Astrocyte of the hippocampus (primary cell): Measurements from ENCODE around the gene SLC3A2.
"Not testable (repeated sequence)": the region's sequence is repeated elsewhere in the genome, so short reads cannot be mapped to it uniquely, and the experiment has no call there.

Experiments
- DNase-seq: peaks from one replicate; pipeline ENCODE4 v3.0.0; 2011; ENCODE audit warnings: low read depth, low spot score

Gene SLC3A2

GRCh38 chr11:62930666-62931065 lies 50.0 kb downstream of the SLC3A2 start:
- DNase-seq = no peak

- no peak for DNase-seq
Measured at GRCh38 chr11:62931499-62932278, 51.0 kb downstream of the SLC3A2 start.

DNA sequence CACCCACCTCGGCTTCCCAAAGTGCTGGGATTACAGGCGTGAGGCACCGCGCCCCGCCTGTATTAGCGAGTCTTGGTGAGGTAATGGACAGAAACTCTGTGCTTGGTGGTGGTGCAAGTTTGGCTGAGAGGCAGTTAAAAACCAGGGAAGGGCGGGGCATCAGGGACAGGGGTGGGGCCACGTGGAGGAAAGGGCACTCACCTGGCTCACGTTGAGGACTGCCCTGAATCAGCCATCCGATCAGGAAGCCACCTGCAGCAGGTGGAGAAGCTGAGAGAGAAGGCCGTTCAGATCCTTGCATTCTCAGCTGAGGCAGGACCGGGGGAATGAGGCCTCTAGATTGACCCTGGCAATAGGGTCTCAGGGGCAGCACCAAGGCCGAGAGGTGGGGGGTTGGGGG lies 52.6 kb downstream of the SLC3A2 start:
- DNase-seq = no peak

- no peak for DNase-seq
Measured at GRCh38 chr11:62933750-62934495, 53.2 kb downstream of the SLC3A2 start.

DNA sequence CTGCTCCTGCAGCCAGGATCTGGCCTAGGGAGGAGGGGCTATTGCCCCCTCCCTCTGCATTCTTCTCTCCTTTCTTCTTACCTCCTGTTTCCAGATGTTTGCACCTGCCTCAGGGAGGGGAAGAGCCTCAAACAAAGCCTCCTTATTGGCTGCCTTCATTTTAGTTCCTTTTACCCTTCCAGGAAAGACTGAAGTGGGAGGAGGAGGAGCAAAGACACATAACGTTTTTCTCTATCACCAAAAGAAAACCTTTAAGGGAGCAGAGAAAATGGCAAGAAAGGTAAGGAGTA lies 53.7 kb downstream of the SLC3A2 start:
- no peak for DNase-seq

GRCh38 chr11:62937528-62937927 lies 56.8 kb downstream of the SLC3A2 start:
- not testable (repeated sequence) for DNase-seq
